ENCODE data around the gene BTRC.

Gene BTRC

GRCh38 chr10:101506829-101507661, 153.1 kb downstream of the BTRC start:
- Histone ChIP-seq H3K4me2 (no peak overlapping the region), H3K9ac (no peak overlapping the region), H3K9me3 (replicated peaks in 1 of 11) (no peaks in the 10 kb centered on the region), H3K27me3 (no peaks in the 10 kb centered on the region), H3K4me1 (no peaks in the 10 kb centered on the region), H4K20me1 (peaks cover 0 to 4% (median 0%) of the 10 kb centered on the region in 11 experiments; a peak in 4 of 22 replicates), H3K4me3 (no peak overlapping the region), H3K27ac (no peak overlapping the region), H3K36me3 (no peaks in the 10 kb centered on the region)
- TF ChIP-seq Cebpa-rat (IDR thresholded peaks at IDR 0.05): no peak

DNA sequence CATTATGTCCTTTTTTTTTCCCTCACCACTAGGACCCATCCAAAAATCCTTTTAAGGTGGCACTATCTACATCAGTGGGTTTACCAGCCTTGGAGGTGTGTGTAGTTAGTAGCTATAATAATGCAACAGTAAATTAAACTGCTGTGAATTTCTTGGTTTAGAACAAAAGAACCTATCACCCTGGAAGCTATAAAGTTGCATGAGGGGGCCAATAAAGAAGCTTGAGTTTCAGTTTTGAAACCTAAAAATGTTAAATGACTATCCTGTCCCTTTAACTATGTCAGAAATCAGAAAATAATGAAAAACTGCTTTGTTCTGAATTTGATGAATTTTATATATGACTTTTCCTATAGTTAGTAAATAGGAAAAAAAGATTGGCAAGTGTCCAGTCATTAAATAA, 153.9 kb downstream of the BTRC start:
- H3K27ac ChIP-seq: no peak overlapping the region
- H3K36me3 ChIP-seq: no peaks in the 10 kb centered on the region; a peak in 1 of 22 replicates
- H3K9me3 ChIP-seq (replicated peaks in 1 of 11): peaks cover 0 to 2% (median 0%) of the 10 kb centered on the region in 11 experiments; a peak in 2 of 22 replicates
- H3K9ac ChIP-seq: no peak overlapping the region
- H3K4me2 ChIP-seq: no peak overlapping the region
- H4K20me1 ChIP-seq: peaks cover 0 to 4% (median 0%) of the 10 kb centered on the region in 11 experiments; a peak in 2 of 22 replicates
- no peak for TF ChIP-seq Cebpa-rat (IDR thresholded peaks at IDR 0.05)
- H3K4me3 ChIP-seq: no peak overlapping the region
- no peaks in the 10 kb centered on the region for H3K27me3 ChIP-seq
- no peaks in the 10 kb centered on the region for H3K4me1 ChIP-seq

DNA sequence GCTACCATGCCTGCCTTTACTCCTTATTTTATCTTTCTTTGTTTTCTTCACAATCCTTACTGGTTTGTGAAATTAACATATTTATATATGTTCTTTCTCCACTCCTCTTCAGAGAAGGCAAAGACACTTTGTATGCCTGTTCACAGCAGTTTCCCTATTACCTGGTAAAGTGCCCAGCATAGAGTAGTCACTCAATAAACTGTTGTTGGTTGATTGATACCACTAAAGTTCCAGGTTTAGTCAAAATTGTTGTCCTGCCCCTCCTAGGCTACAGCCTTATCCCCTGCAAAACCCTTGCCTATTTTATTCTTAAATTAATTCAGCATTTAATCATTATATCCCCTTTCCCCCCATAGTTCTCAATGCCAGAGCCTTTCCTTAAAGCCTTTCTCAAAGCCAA, 158.0 kb downstream of the BTRC start:
- Histone ChIP-seq H3K27ac (no peak overlapping the region), H3K4me1 (no peaks in the 10 kb centered on the region)

GRCh38 chr10:101512738-101513137, 158.8 kb downstream of the BTRC start:
- no peak overlapping the region for H3K4me2 ChIP-seq

More for the DNA sequence above, 158.0 kb downstream of the BTRC start:
- H3K36me3 ChIP-seq: peaks cover 0 to 11% (median 5%) of the 10 kb centered on the region in 11 experiments; a peak in 6 of 22 replicates
- H3K9me3 ChIP-seq (replicated peaks in 1 of 11): peaks cover 0 to 13% (median 8%) of the 10 kb centered on the region in 11 experiments; a peak in 12 of 22 replicates
- H3K27me3 ChIP-seq: no peaks in the 10 kb centered on the region
- no peak overlapping the region for H3K9ac ChIP-seq
- H3K4me3 ChIP-seq: no peak overlapping the region
- TF ChIP-seq Cebpa-rat (IDR thresholded peaks at IDR 0.05): no peak
- no peaks in the 10 kb centered on the region; a peak in 1 of 22 replicates for H4K20me1 ChIP-seq
- H3K4me2 ChIP-seq: no peak overlapping the region

GRCh38 chr10:101513733-101514132, 159.8 kb downstream of the BTRC start:
- peaks cover 0 to 13% (median 8%) of the 10 kb centered on the region in 11 experiments; a peak in 12 of 22 replicates for H3K9me3 ChIP-seq (replicated peaks in 1 of 11)
- TF ChIP-seq Cebpa-rat (IDR thresholded peaks at IDR 0.05): no peak
- H4K20me1 ChIP-seq: no peaks in the 10 kb centered on the region; a peak in 2 of 22 replicates
- no peak overlapping the region for H3K4me2 ChIP-seq
- no peaks in the 10 kb centered on the region for H3K4me1 ChIP-seq
- H3K27me3 ChIP-seq: no peaks in the 10 kb centered on the region
- no peak overlapping the region for H3K27ac ChIP-seq
- H3K9ac ChIP-seq: no peak overlapping the region
- peaks cover 0 to 11% (median 5%) of the 10 kb centered on the region in 11 experiments; a peak in 6 of 22 replicates for H3K36me3 ChIP-seq
- H3K4me3 ChIP-seq: no peak overlapping the region

More at GRCh38 chr10:101512738-101513137, 158.8 kb downstream of the BTRC start:
- Histone ChIP-seq H4K20me1 (no peaks in the 10 kb centered on the region; a peak in 1 of 22 replicates), H3K4me3 (no peak overlapping the region), H3K36me3 (peaks cover 0 to 11% (median 5%) of the 10 kb centered on the region in 11 experiments; a peak in 6 of 22 replicates), H3K27ac (no peak overlapping the region), H3K9ac (no peak overlapping the region), H3K27me3 (no peaks in the 10 kb centered on the region), H3K4me1 (no peaks in the 10 kb centered on the region), H3K9me3 (replicated peaks in 1 of 11) (peaks cover 0 to 13% (median 8%) of the 10 kb centered on the region in 11 experiments; a peak in 12 of 22 replicates)
- no peak for TF ChIP-seq Cebpa-rat (IDR thresholded peaks at IDR 0.05)

- Histone ChIP-seq H3K9me3 (replicated peaks in 1 of 11) (no peaks in the 10 kb centered on the region), H3K36me3 (peaks cover 5 to 26% (median 8%) of the 10 kb centered on the region in 11 experiments; a peak in 12 of 22 replicates), H3K27ac (no peak overlapping the region), H3K27me3 (no peaks in the 10 kb centered on the region), H3K4me3 (no peak overlapping the region), H3K9ac (no peak overlapping the region), H4K20me1 (no peaks in the 10 kb centered on the region), H3K4me2 (no peak overlapping the region), H3K4me1 (no peaks in the 10 kb centered on the region)
- TF ChIP-seq Cebpa-rat (IDR thresholded peaks at IDR 0.05): no peak
Observed at GRCh38 chr10:101525848-101526247, 171.9 kb downstream of the BTRC start.

GRCh38 chr10:101529207-101529606, 175.2 kb downstream of the BTRC start:
- Histone ChIP-seq H4K20me1 (no peaks in the 10 kb centered on the region), H3K4me2 (no peak overlapping the region), H3K9me3 (replicated peaks in 1 of 11) (no peaks in the 10 kb centered on the region), H3K36me3 (peaks cover 3 to 51% (median 21%) of the 10 kb centered on the region in 11 experiments; a peak in 21 of 22 replicates), H3K4me1 (no peaks in the 10 kb centered on the region), H3K4me3 (no peak overlapping the region), H3K9ac (no peak overlapping the region), H3K27me3 (no peaks in the 10 kb centered on the region), H3K27ac (no peak overlapping the region)
- TF ChIP-seq Cebpa-rat (IDR thresholded peaks at IDR 0.05): no peak

DNA sequence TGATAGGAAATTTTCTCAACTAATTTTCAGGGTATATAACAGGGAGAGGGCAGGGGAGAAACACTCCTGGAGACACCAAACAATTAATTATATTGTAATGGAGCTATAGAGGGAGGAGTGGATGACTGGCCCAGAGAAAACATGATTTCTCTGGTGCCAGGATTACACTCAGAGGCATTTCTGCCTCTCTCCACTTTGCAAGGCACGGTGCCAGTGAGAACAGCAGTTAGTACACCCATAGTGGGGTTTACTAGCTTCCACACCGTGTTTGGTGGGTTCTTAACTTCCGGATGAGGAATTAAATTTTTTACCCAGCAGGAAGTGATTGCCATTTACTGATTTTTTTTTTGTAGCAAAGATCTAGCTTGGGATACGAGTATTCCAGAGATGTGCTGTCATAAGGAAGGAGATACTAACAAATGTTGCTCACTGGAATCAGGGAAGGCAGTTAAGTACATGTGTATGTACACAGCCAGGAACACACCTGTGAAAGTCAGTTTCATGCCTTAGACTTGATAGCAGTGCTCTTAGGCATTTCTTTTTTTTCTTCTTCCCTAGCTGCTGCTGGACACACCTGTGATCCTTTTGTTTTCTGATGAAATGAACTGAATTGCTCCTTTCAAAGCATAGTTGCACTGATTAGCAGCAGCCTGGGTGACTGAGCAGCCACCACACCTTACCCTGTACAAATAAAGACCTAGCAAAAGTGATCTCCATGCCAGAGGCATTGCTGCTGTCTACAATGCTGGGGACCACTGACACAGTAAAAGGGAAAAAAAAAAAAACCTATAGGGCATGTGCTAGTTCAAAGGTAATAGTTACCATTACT, 176.0 kb downstream of the BTRC start:
- peaks cover 3 to 58% (median 25%) of the 10 kb centered on the region in 11 experiments; a peak in 21 of 22 replicates for H3K36me3 ChIP-seq
- no peaks in the 10 kb centered on the region for H3K27me3 ChIP-seq
- no peak overlapping the region for H3K4me3 ChIP-seq
- no peak overlapping the region for H3K27ac ChIP-seq
- no peaks in the 10 kb centered on the region for H3K9me3 ChIP-seq (replicated peaks in 1 of 11)
- no peak overlapping the region for H3K9ac ChIP-seq
- no peaks in the 10 kb centered on the region for H3K4me1 ChIP-seq
- TF ChIP-seq Cebpa-rat (IDR thresholded peaks at IDR 0.05): no peak
- no peak overlapping the region for H3K4me2 ChIP-seq
- H4K20me1 ChIP-seq: no peaks in the 10 kb centered on the region

DNA sequence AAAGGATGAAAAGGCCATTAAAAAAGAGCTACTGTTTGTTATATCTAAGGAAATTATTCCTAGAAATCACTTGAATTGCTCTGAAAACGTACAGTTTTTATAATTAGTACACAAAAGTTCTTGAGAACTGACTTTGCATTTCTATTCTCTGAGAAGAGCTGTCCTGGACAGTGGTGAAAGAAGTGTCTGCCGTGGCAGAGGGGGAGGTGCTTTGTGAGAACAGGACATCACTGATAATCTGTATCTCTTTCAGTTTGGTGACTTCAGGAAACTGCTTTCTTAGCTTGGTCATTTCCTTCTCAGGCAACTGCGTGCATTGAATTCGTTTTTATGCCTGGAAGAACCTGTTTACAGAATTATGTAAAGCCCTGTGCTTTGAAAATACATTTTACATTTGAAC, 182.0 kb downstream of the BTRC start:
- H3K27ac ChIP-seq: no peak overlapping the region
- no peak overlapping the region for H3K4me3 ChIP-seq
- no peaks in the 10 kb centered on the region for H4K20me1 ChIP-seq
- H3K9ac ChIP-seq: peak overlapping the region in 1 of 11 experiments; percentile 17; a peak in 1 of 22 replicates
- H3K4me2 ChIP-seq: no peak overlapping the region
- H3K36me3 ChIP-seq: peaks cover 28 to 94% (median 46%) of the 10 kb centered on the region in 11 experiments
- peaks cover 0 to 11% (median 0%) of the 10 kb centered on the region in 10 experiments; a peak in 4 of 20 replicates for H3K4me1 ChIP-seq
- no peak for TF ChIP-seq Cebpa-rat (IDR thresholded peaks at IDR 0.05)
- H3K27me3 ChIP-seq: no peaks in the 10 kb centered on the region
- no peaks in the 10 kb centered on the region for H3K9me3 ChIP-seq (replicated peaks in 1 of 11)

All from BLaER1 treated with 17β-estradiol and CSF1 and Interleukin-3, amounts not matched to agents 10 nM and 100 nM (cell line).